MCF 10A (cell line): Measurements from ENCODE around the gene TRDMT1. TPM values are rescaled to one million over a fixed set of nuclear protein-coding genes. Genes with fewer than 3 reads are reported as not detected.
A peak's percentile ranks its signal among the peaks of the same experiment; 100 is the strongest.

Experiments
- BruUV-seq: library from RNA; stranded (reverse); fragments of 400-500 nt; replicated peaks from 2 replicates; lab custom pipeline; 2021; lab: Mats Ljungman, UMichigan
- CTCF ChIA-PET: fragments of 300-600 bp; sonication (Branson Sonifier 250); formaldehyde crosslinking; extraction: SDS; loops from one replicate; lab custom pipeline; 2021; ENCODE audit warnings: antibody characterized with exemption, inconsistent platforms; lab: Yijun Ruan, JAX
- POLR2A ChIA-PET: fragments of 300-600, 350-650 bp; sonication (Branson Sonifier 250); formaldehyde crosslinking; extraction: SDS; loops from one replicate; lab custom pipeline; 2020; ENCODE audit warnings: antibody characterized with exemption, inconsistent platforms; lab: Yijun Ruan, JAX
- DNase-seq: peaks from one replicate; pipeline ENCODE4 v3.0.0-alpha.2; 2018; ENCODE audit not compliant: unreplicated experiment
- H3K27ac Mint-ChIP-seq: one replicate; pipeline ENCODE4 v1.8.0; 2022; ENCODE audit warnings: mild to moderate bottlenecking, low read depth, mixed read lengths; ENCODE audit not compliant: unreplicated experiment
- H3K27me3 Mint-ChIP-seq: one replicate; pipeline ENCODE4 v1.8.0; 2022; ENCODE audit warnings: mixed read lengths; ENCODE audit not compliant: insufficient read depth, unreplicated experiment
- H3K36me3 Mint-ChIP-seq: one replicate; pipeline ENCODE4 v1.8.0; 2022; ENCODE audit warnings: mild to moderate bottlenecking, moderate library complexity, mixed read lengths; ENCODE audit not compliant: insufficient read depth, unreplicated experiment
- H3K4me1 Mint-ChIP-seq: one replicate; pipeline ENCODE4 v1.8.0; 2022; ENCODE audit warnings: mixed read lengths; ENCODE audit not compliant: insufficient read depth, unreplicated experiment
- H3K4me3 Mint-ChIP-seq: one replicate; pipeline ENCODE4 v1.8.0; 2022; ENCODE audit warnings: mild to moderate bottlenecking, moderate library complexity, mixed read lengths; ENCODE audit not compliant: unreplicated experiment
- H3K9me3 Mint-ChIP-seq: one replicate; pipeline ENCODE4 v1.8.0; 2022; ENCODE audit warnings: mixed read lengths; ENCODE audit not compliant: unreplicated experiment
- intact Hi-C: fragments of 100-400 bp; cut with micrococcal nuclease; formaldehyde crosslinking; loops from 2 replicates; pipeline ENCODE4 v1.14.1; 2022
- total RNA-seq: library from RNA; stranded (reverse); gene quantifications from 2 replicates; pipeline ENCODE4 v1.2.3, GENCODE V29; 2022
- TF ChIP-seq, protein P1 (sequence below): fragments of 200-600 bp; IDR thresholded peaks from one replicate; pipeline ENCODE4 v1.8.0; 2022; ENCODE audit warnings: antibody characterized with exemption, mild to moderate bottlenecking; ENCODE audit not compliant: unreplicated experiment

Gene TRDMT1
- total RNA-seq, 1 experiment from 2014 or later: 8.7 TPM

DNA sequence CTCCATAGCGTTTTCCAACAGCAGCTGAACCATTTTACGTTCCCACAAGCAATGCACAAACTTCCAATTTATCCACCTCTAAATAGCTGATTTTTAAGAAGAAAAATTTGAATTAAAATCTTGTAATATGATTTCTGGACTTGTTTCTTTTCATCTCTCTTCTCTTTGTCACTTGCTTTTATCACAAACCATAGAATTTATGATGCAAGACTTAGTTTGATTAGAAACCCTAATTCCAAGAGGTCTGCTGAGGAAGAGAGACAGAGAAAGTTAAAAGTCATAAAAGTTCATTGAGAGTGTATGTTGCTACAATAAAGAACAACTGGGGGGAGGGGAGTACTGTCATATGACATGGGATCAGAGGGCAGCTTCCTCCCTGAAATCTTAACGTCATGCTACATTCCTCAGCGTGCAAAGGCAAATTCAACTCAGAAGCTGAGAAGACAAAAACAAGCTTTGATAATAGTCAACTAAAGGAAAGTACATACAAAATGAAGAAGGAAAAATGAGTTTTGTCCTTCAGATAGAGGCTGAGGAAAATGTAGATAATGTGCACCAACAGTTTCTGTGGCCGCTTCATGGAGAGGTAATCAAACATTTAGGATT is 53.5 kb downstream of the TRDMT1 start:
- POLR2A ChIA-PET: no interaction called here
- no TSS peak for BruUV-seq
- no peak overlapping the region for H3K4me3 Mint-ChIP-seq
- H3K36me3 Mint-ChIP-seq: no peaks in the 10 kb centered on the region
- H3K4me1 Mint-ChIP-seq: no peaks in the 10 kb centered on the region
- intact Hi-C loops: no loop called here
- no peak overlapping the region for H3K27ac Mint-ChIP-seq
- TF ChIP-seq, protein P1, sequence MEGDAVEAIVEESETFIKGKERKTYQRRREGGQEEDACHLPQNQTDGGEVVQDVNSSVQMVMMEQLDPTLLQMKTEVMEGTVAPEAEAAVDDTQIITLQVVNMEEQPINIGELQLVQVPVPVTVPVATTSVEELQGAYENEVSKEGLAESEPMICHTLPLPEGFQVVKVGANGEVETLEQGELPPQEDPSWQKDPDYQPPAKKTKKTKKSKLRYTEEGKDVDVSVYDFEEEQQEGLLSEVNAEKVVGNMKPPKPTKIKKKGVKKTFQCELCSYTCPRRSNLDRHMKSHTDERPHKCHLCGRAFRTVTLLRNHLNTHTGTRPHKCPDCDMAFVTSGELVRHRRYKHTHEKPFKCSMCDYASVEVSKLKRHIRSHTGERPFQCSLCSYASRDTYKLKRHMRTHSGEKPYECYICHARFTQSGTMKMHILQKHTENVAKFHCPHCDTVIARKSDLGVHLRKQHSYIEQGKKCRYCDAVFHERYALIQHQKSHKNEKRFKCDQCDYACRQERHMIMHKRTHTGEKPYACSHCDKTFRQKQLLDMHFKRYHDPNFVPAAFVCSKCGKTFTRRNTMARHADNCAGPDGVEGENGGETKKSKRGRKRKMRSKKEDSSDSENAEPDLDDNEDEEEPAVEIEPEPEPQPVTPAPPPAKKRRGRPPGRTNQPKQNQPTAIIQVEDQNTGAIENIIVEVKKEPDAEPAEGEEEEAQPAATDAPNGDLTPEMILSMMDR: no peak
- no peaks in the 10 kb centered on the region for H3K27me3 Mint-ChIP-seq
- no peak for DNase-seq
- CTCF ChIA-PET: interaction anchor here (0.6 to 0.7 kb wide), 2 partner anchors 26 to 72 kb away, joined by 3 to 4 read pairs; no protein-coding TSS in a partner anchor
- no peaks in the 10 kb centered on the region for H3K9me3 Mint-ChIP-seq

DNA sequence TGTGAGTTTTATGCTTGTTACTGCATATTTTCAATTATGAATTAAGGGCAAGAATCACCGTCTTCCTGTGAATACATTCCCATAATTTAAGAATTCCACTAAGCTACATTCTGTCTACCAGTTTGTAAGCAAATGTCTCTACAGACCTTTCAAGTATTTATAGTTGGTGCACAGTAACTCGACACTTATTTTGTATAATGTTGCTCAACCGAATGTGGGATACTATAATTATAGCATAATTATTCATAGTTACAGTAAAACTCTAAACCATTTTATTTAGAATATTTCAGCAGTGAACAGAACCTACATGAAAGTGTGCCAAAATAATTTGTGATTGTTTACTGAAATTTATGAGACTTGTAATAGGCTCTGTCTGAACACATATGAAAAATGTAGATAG is 54.6 kb downstream of the TRDMT1 start:
- CTCF ChIA-PET: no interaction called here
- DNase-seq: no peak
- H3K27ac Mint-ChIP-seq: no peak overlapping the region
- no peak overlapping the region for H3K4me3 Mint-ChIP-seq
- TF ChIP-seq, protein P1: no peak
- H3K9me3 Mint-ChIP-seq: no peaks in the 10 kb centered on the region
- H3K36me3 Mint-ChIP-seq: no peaks in the 10 kb centered on the region
- POLR2A ChIA-PET: interaction anchor here (0.6 kb wide), 1 partner anchor 96 kb away, joined by 3 read pairs; no protein-coding TSS in a partner anchor
- BruUV-seq: no TSS peak
- no peaks in the 10 kb centered on the region for H3K27me3 Mint-ChIP-seq
- H3K4me1 Mint-ChIP-seq: no peaks in the 10 kb centered on the region
- intact Hi-C loops: no loop called here

DNA sequence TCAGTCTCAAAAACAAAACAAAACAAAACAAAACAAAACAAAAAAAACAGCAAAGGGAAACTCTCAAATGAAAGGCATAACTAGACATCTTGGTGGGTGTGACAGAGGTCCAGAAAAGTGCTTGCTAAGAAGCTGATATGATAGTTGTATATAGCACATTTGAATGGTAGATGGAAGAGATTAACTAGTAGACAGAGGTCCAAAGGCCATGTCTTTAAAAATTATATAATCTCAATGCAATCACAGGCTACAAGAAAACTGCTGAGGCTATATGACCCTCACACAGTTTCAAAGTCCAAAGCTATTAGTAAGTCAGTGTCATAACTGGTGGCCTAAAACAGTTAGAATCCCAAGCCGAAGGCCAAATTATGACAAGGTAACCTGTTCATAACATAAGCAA is 56.2 kb downstream of the TRDMT1 start:
- Mint-ChIP-seq H3K4me1 (no peaks in the 10 kb centered on the region), H3K27ac (no peak overlapping the region), H3K9me3 (no peaks in the 10 kb centered on the region), H3K4me3 (no peak overlapping the region), H3K27me3 (no peaks in the 10 kb centered on the region), H3K36me3 (no peaks in the 10 kb centered on the region)
- DNase-seq: no peak
- TF ChIP-seq, protein P1: no peak
- no TSS peak for BruUV-seq
- intact Hi-C loops: no loop called here
- POLR2A ChIA-PET: interaction anchor here (0.7 kb wide), 1 partner anchor 212 kb away, joined by 3 read pairs; no protein-coding TSS in a partner anchor
- CTCF ChIA-PET: interaction anchor here (0.7 kb wide), 1 partner anchor 300 kb away, joined by 3 read pairs; no protein-coding TSS in a partner anchor

DNA sequence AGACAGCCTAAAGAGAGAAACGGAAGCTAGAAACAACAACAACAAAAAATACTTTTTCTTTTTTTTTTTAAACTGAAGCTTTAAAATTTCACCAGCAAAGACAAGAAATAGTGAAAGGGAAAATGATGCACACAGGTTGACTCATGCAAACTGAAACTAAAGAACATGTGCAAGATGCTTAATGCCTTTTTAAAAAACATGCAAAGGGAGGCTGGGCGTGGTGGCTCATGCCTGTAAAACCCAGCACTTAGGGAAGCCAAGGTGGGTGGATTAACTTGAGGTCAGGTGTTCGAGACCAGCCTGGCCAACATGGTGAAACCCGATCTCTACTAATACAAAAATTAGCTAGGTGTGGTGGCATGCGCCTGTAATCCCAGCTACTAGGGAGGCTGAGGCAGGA is 56.7 kb downstream of the TRDMT1 start:
- no peaks in the 10 kb centered on the region for H3K27me3 Mint-ChIP-seq
- BruUV-seq: no TSS peak
- intact Hi-C loops: no loop called here
- H3K36me3 Mint-ChIP-seq: no peaks in the 10 kb centered on the region
- TF ChIP-seq, protein P1: no peak
- ChIA-PET POLR2A (interaction anchor here (0.8 kb wide), 1 partner anchor 122 kb away, joined by 3 read pairs; no protein-coding TSS in a partner anchor), CTCF (interaction anchor here (0.8 to 0.9 kb wide), 2 partner anchors 37 to 251 kb away, joined by 3 to 6 read pairs; no protein-coding TSS in a partner anchor)
- H3K9me3 Mint-ChIP-seq: no peaks in the 10 kb centered on the region
- no peak overlapping the region for H3K4me3 Mint-ChIP-seq
- no peaks in the 10 kb centered on the region for H3K4me1 Mint-ChIP-seq
- H3K27ac Mint-ChIP-seq: no peak overlapping the region
- peak; percentile 1 for DNase-seq
